Measurements from ENCODE around the gene MEX3A.

MEX3A gene

DNA sequence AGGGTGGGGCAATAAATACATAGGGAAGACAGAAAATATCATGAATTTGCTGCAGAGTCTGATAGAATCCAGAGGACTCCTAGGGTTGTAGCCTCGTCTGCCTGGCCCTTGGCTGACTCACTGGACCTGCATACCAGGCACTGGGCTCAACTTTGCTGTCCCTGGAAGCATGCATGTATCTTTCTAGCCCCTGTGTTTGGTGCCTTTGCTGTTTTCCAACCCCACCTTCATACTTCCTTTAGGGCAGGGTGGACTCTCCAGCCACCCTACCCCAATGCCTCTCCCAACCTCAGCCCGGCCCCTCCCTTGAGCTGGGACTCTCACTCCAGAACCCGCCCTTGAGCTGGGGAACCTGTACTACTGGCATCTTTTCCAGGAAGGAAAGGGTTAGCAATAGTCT is 20.1 kb downstream of the MEX3A start:
- Histone ChIP-seq H3K27me3 (ENCODE audit: insufficient read depth, low read length) (no peaks in the 10 kb centered on the region), H3K36me3 (ENCODE audit: insufficient read depth, low read length) (peaks cover 7% of the 10 kb centered on the region), H3K9me3 (ENCODE audit: low read length) (no peaks in the 10 kb centered on the region), H3K4me1 (ENCODE audit: insufficient read depth, low read length) (peaks cover 8% of the 10 kb centered on the region), H2AFZ (ENCODE audit: low read depth, low read length) (no peak overlapping the region), H3K4me3 (ENCODE audit: low read length) (no peak overlapping the region)

DNA sequence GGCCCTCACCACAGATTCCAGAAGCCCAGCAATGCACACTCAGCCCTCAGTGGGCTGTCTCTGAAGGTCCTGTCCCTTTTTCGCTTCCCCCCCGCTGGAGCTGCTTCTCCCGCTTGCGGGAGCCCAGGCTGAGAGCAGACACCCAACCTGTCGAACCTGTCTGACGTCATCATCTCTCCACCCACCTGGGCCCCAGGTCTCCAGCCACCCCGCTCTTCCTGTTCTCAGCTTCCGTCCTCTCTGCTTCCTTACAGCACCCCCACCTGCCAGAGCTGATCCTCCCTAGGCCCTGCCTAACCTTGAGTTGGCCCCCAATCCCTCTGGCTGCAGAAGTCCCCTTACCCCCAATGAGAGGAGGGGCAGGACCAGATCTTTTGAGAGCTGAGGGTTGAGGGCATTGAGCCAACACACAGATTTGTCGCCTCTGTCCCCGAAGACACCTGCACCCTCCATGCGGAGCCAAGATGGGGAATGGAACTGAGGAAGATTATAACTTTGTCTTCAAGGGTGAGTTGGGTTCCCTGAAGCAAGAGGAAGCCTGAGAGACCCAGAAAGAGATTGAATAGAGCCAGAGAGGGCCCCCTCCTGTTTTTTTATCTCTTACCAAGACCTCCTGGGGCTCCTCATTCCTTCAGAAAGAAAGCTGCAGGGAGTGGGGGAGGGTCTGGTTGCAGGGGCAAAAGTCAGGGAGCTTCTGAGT is 21.2 kb downstream of the MEX3A start, which contains the start of gene RAB25:
Gene RAB25 (plus strand): TSS at position 224 of the 700 bp plus-strand sequence. CDS start 241 bp downstream, at position 465.
- peaks cover 7% of the 10 kb centered on the region for H3K36me3 ChIP-seq (ENCODE audit: insufficient read depth, low read length)
- peaks cover 8% of the 10 kb centered on the region for H3K4me1 ChIP-seq (ENCODE audit: insufficient read depth, low read length)
- H3K9me3 ChIP-seq (ENCODE audit: low read length), result no peaks in the 10 kb centered on the region
- H3K4me3 ChIP-seq (ENCODE audit: low read length), result no peak within 1 kb of the TSS
- no peak within 1 kb of the TSS for H2AFZ ChIP-seq (ENCODE audit: low read depth, low read length)
- no peaks in the 10 kb centered on the region for H3K27me3 ChIP-seq (ENCODE audit: insufficient read depth, low read length)

- Histone ChIP-seq H3K4me3 (ENCODE audit: low read length) (no peak overlapping the region), H3K4me1 (ENCODE audit: insufficient read depth, low read length) (peaks cover 15% of the 10 kb centered on the region), H2AFZ (ENCODE audit: low read depth, low read length) (no peak overlapping the region), H3K9me3 (ENCODE audit: low read length) (no peaks in the 10 kb centered on the region), H3K27me3 (ENCODE audit: insufficient read depth, low read length) (no peaks in the 10 kb centered on the region), H3K36me3 (ENCODE audit: insufficient read depth, low read length) (peaks cover 7% of the 10 kb centered on the region)
These were observed 25.9 kb downstream of the MEX3A start for GRCh38 chr1:156056326-156056849.

GRCh38 chr1:156055281-156056048 is 26.8 kb downstream of the MEX3A start:
- Histone ChIP-seq H3K4me1 (ENCODE audit: insufficient read depth, low read length) (peaks cover 10% of the 10 kb centered on the region), H2AFZ (ENCODE audit: low read depth, low read length) (peak overlapping the region; percentile 78), H3K9me3 (ENCODE audit: low read length) (no peaks in the 10 kb centered on the region), H3K36me3 (ENCODE audit: insufficient read depth, low read length) (peaks cover 14% of the 10 kb centered on the region), H3K27me3 (ENCODE audit: insufficient read depth, low read length) (no peaks in the 10 kb centered on the region), H3K4me3 (ENCODE audit: low read length) (peak overlapping the region; percentile 78)

- H3K36me3 ChIP-seq (ENCODE audit: insufficient read depth, low read length), result peaks cover 22% of the 10 kb centered on the region
- no peaks in the 10 kb centered on the region for H3K27me3 ChIP-seq (ENCODE audit: insufficient read depth, low read length)
- peak within 1 kb of the TSS; percentile 78 for H2AFZ ChIP-seq (ENCODE audit: low read depth, low read length)
- no peaks in the 10 kb centered on the region for H3K9me3 ChIP-seq (ENCODE audit: low read length)
- H3K4me1 ChIP-seq (ENCODE audit: insufficient read depth, low read length), result peaks cover 10% of the 10 kb centered on the region
- peak within 1 kb of the TSS; percentile 78 for H3K4me3 ChIP-seq (ENCODE audit: low read length)
These were observed 27.6 kb downstream of the MEX3A start, which contains the start of gene LAMTOR2 for GRCh38 chr1:156054500-156055280. Gene LAMTOR2, plus strand, starts transcription at chr1:156054782. Its CDS starts 108 bp downstream, at chr1:156054890.

DNA sequence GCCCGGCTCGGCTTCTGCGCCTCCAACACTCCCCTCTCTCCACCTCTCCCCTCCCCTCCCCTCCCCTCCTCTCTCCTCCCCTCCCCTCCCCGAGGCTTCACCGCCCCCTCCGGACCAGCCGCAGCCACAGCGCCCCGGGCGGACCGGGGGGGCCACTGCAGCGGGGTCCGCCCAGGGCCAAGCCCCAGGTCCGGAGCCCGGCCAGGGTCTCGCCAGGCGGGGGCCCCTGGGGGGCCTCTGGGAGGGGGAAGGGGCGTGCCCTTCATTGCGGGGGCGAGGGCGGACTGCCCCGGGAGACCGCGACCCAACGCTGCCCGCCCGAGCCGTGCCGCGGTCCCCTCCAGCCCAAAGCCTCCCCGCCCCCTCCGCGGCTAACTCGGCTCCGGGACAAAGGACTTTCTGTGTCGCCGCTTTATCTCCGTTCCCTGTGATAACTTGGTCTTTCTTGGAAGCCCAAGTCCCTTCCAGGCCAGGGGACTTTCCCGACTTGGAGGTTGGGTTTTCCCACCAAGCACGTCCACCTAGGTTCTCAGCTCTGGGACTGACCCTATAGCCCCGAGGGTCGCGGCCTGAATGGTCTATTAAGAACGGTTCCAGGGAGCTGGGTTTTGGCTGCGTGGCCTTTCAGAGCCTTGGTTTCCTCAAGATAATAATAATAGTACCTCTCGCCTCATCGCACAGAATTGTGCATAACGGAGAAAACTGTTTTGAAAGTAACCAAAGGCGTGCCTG is 28.3 kb downstream of the MEX3A start, which contains the start of gene UBQLN4:
Gene UBQLN4 (minus strand): TSS at position 31 of the 732 bp plus-strand sequence. CDS start 97 bp downstream, outside the sequence.
- Histone ChIP-seq H2AFZ (ENCODE audit: low read depth, low read length) (peak within 1 kb of the TSS; percentile 78), H3K36me3 (ENCODE audit: insufficient read depth, low read length) (peaks cover 28% of the 10 kb centered on the region), H3K4me3 (ENCODE audit: low read length) (peak within 1 kb of the TSS; percentile 78), H3K9me3 (ENCODE audit: low read length) (no peaks in the 10 kb centered on the region), H3K4me1 (ENCODE audit: insufficient read depth, low read length) (peaks cover 10% of the 10 kb centered on the region), H3K27me3 (ENCODE audit: insufficient read depth, low read length) (no peaks in the 10 kb centered on the region)

- no peaks in the 10 kb centered on the region for H3K27me3 ChIP-seq (ENCODE audit: insufficient read depth, low read length)
- no peak overlapping the region for H2AFZ ChIP-seq (ENCODE audit: low read depth, low read length)
- no peaks in the 10 kb centered on the region for H3K9me3 ChIP-seq (ENCODE audit: low read length)
- H3K4me1 ChIP-seq (ENCODE audit: insufficient read depth, low read length), result peaks cover 10% of the 10 kb centered on the region
- peak overlapping the region; percentile 75 for H3K4me3 ChIP-seq (ENCODE audit: low read length)
- H3K36me3 ChIP-seq (ENCODE audit: insufficient read depth, low read length), result peaks cover 35% of the 10 kb centered on the region
These were observed 29.1 kb downstream of the MEX3A start for GRCh38 chr1:156052862-156053767.

GRCh38 chr1:156051011-156051725 is 31.1 kb downstream of the MEX3A start:
- Histone ChIP-seq H3K9me3 (ENCODE audit: low read length) (no peaks in the 10 kb centered on the region), H3K36me3 (ENCODE audit: insufficient read depth, low read length) (peaks cover 37% of the 10 kb centered on the region), H3K4me1 (ENCODE audit: insufficient read depth, low read length) (peaks cover 10% of the 10 kb centered on the region), H3K27me3 (ENCODE audit: insufficient read depth, low read length) (no peaks in the 10 kb centered on the region), H3K4me3 (ENCODE audit: low read length) (no peak overlapping the region), H2AFZ (ENCODE audit: low read depth, low read length) (no peak overlapping the region)

DNA sequence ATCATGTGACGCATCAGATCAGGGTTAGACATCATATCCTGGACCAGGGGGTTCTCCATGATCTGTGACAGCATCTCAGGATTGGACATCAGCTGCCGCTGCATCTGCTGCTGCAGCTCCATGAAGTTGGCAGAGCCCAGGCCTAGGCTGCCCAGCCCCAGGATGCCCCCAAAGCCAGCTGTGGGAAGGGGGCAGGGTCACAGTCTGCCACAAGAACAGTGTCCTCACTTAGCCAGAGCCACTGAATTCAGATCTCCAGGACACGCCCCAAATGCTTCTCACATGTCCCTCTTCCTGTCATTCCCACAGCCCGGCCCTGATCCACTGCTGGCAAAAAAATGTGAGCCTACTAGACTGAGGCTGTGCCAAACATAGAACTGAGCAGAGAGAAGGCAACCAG is 31.9 kb downstream of the MEX3A start:
- H3K27me3 ChIP-seq (ENCODE audit: insufficient read depth, low read length), result no peaks in the 10 kb centered on the region
- H2AFZ ChIP-seq (ENCODE audit: low read depth, low read length), result no peak overlapping the region
- H3K36me3 ChIP-seq (ENCODE audit: insufficient read depth, low read length), result peaks cover 39% of the 10 kb centered on the region
- peaks cover 6% of the 10 kb centered on the region for H3K4me1 ChIP-seq (ENCODE audit: insufficient read depth, low read length)
- no peak overlapping the region for H3K4me3 ChIP-seq (ENCODE audit: low read length)
- H3K9me3 ChIP-seq (ENCODE audit: low read length), result no peaks in the 10 kb centered on the region

DNA sequence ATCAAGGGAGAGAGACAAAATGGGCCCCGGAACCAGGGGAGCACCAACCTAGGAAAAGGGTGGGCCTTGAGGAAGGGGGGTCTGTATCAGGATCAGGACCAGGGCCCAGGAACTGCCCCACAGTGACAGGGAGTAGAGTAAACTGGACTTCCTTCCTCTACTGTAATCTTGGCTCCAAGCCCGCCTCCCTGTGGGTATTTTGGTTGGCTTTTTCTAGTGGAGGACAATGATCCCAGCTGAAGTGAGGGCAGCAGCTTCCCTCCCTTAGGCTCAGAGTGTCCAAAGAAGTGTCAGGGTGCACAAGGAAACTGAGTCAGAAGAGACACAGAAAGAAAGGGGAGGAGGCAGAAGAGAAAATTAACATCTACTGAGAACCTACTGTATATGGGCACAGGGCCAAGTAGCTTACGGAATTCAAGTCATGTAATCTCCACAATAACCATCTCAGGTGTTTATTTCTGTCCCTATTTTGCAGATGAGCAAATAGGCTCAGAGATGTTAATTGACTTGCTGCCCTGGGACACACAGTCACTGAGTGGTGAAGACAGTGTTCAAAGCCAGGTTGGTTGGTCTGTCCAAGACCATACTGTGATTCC is 33.5 kb downstream of the MEX3A start:
- Histone ChIP-seq H3K27me3 (ENCODE audit: insufficient read depth, low read length) (no peaks in the 10 kb centered on the region), H3K36me3 (ENCODE audit: insufficient read depth, low read length) (peaks cover 53% of the 10 kb centered on the region), H3K4me3 (ENCODE audit: low read length) (no peak overlapping the region), H3K9me3 (ENCODE audit: low read length) (no peaks in the 10 kb centered on the region), H3K4me1 (ENCODE audit: insufficient read depth, low read length) (peaks cover 3% of the 10 kb centered on the region), H2AFZ (ENCODE audit: low read depth, low read length) (no peak overlapping the region)

- Histone ChIP-seq H3K27me3 (ENCODE audit: insufficient read depth, low read length) (no peaks in the 10 kb centered on the region), H2AFZ (ENCODE audit: low read depth, low read length) (no peak overlapping the region), H3K4me3 (ENCODE audit: low read length) (no peak overlapping the region), H3K9me3 (ENCODE audit: low read length) (no peaks in the 10 kb centered on the region), H3K36me3 (ENCODE audit: insufficient read depth, low read length) (peaks cover 72% of the 10 kb centered on the region), H3K4me1 (ENCODE audit: insufficient read depth, low read length) (no peaks in the 10 kb centered on the region)
These were observed 37.2 kb downstream of the MEX3A start for GRCh38 chr1:156045076-156045475.

Data from neuron (in vitro differentiated cells).